ENCODE results near the gene NR2E1. TPM values are rescaled to one million over a fixed set of nuclear protein-coding genes. Genes with fewer than 3 reads are reported as not detected.

NR2E1 gene
- total and polyA plus RNA-seq, 2 of the 4 experiments (the other 2 are of a cell fraction), result not detected

GRCh38 chr6:108175176-108175591 lies 9.4 kb downstream of the NR2E1 start:
- Histone ChIP-seq H3K56ac (ENCODE audit: extremely low read depth, insufficient read depth, low read length) (no peak overlapping the region), H3K9ac (ENCODE audit: low read depth, low read length) (no peak overlapping the region), H2BK5ac (ENCODE audit: low read depth, low read length, poor library complexity, severe bottlenecking) (no peak overlapping the region), H2AK5ac (ENCODE audit: low read depth, low read length) (no peak overlapping the region), H2AK9ac (replicated peaks; ENCODE audit: low read depth, low read length, poor library complexity) (no peak overlapping the region), H3K18ac (ENCODE audit: low read depth, low read length) (no peak overlapping the region), H3K9me1 (ENCODE audit: insufficient read depth, low read length) (no peaks in the 10 kb centered on the region), H4K5ac (ENCODE audit: low read depth, low read length) (no peak overlapping the region), H4K91ac (ENCODE audit: insufficient read depth, low read depth, low read length) (no peak overlapping the region), H2BK15ac (ENCODE audit: low read depth, low read length) (no peak overlapping the region), H3K4ac (ENCODE audit: low read depth, low read length) (no peak overlapping the region), H3K9me3 (ENCODE audit: control insufficient read depth, insufficient read depth, low read length) (peaks cover 15% of the 10 kb centered on the region), H4K8ac (ENCODE audit: low read depth in 2 of 2, low read length in 2 of 2) (no peak overlapping the region), H3K4me1 (ENCODE audit: control insufficient read depth, insufficient read depth, low read length) (no peaks in the 10 kb centered on the region), H3K79me1 (ENCODE audit: low read depth in 1 of 2, low read length in 2 of 2) (no peaks in the 10 kb centered on the region), H3K4me2 (ENCODE audit: low read depth, low read length) (no peak overlapping the region), H2BK20ac (ENCODE audit: low read depth, low read length) (no peak overlapping the region), H3K14ac (replicated peaks; ENCODE audit: low read depth, low read length) (no peak overlapping the region), H4K20me1 (ENCODE audit: insufficient read depth, low read length) (no peaks in the 10 kb centered on the region), H2AFZ (replicated peaks; ENCODE audit: low read length, poor library complexity) (no peak overlapping the region), H3K23ac (ENCODE audit: low read depth, low read length) (no peak overlapping the region), H3K4me3 (ENCODE audit: insufficient read depth, low read depth, low read length) (no peak overlapping the region), H3K27ac (ENCODE audit: insufficient read depth, low read length) (no peak overlapping the region), H3K27me3 (ENCODE audit: control insufficient read depth, insufficient read depth, low read length) (peaks cover 73% of the 10 kb centered on the region), H2BK120ac (ENCODE audit: low read depth, low read length) (no peak overlapping the region), H3K36me3 (ENCODE audit: control insufficient read depth, insufficient read depth, low read length) (no peaks in the 10 kb centered on the region)
- dilution Hi-C loops (cut with HindIII; ENCODE audit: low sequenced_read_pairs, unreplicated experiment) (no loop called here), in situ Hi-C loops (cut with MboI; ENCODE audit: low sequenced_read_pairs) (no loop called here), intact Hi-C loops (cut with micrococcal nuclease) (no loop called here)
- ChIA-PET CTCF (no interaction called here), POLR2A (ENCODE audit: unreplicated experiment) (no interaction called here)
- ATAC-seq (ENCODE audit: low read depth) (no peak), DNase-seq (no peak)
- BruUV-seq (replicated peaks), result no TSS peak
- 14% methylated on average over 9 of the region's 22 CpGs; no CpG with 5 or more reads in 1 of the 2 experiments for WGBS, 2 experiments (ENCODE audit: extremely low coverage in 2 of 2, insufficient read length in 1 of 2)
- TF ChIP-seq CTCF (conservative IDR thresholded peaks at IDR 0.05; ENCODE audit: low read depth, low read length), result no peak
- no peak for TF ChIP-seq CEBPB (IDR thresholded peaks at IDR 0.05; ENCODE audit: low read depth, low read length)
- no peak for TF ChIP-seq NFE2L2 (IDR thresholded peaks at IDR 0.05; ENCODE audit: low read depth, low read length)
- TF ChIP-seq RCOR1 (IDR thresholded peaks at IDR 0.05; ENCODE audit: insufficient replicate concordance, low read length), result no peak
- TF ChIP-seq ELK1 (IDR thresholded peaks at IDR 0.05; ENCODE audit: borderline replicate concordance, low read depth, low read length), result no peak
- TF ChIP-seq CHD1 (IDR thresholded peaks at IDR 0.05; ENCODE audit: low read depth, low read length), result no peak
- no peak for TF ChIP-seq BHLHE40 (IDR thresholded peaks at IDR 0.05; ENCODE audit: low read depth, low read length)

Measured in IMR-90 (cell line).